ENCODE results near the gene CAPN8. TPM values are rescaled to one million over a fixed set of nuclear protein-coding genes. Genes with fewer than 3 reads are reported as not detected.

Gene CAPN8
- polyA plus RNA-seq, 1 donor, result not detected

DNA sequence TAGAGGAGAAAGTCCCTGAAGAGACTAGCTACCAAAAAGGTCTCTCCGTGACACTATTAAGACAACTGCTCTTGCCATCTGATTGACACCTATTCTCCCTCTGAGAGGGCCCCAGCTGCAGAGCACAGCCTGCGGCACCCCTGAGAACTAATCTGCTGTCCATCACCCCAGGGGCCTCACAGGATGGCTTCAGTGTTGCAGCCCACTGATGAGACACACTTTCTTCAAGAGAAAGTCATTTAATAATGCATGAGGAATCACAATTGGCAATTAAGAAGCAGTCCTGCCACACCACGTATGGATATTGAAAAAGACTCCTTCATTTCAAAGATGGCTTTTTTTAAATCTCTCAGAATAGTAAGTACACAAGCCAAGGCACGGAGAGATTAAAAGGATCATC is 48.9 kb downstream of the CAPN8 start:
- DNase-seq, result no peak

DNA sequence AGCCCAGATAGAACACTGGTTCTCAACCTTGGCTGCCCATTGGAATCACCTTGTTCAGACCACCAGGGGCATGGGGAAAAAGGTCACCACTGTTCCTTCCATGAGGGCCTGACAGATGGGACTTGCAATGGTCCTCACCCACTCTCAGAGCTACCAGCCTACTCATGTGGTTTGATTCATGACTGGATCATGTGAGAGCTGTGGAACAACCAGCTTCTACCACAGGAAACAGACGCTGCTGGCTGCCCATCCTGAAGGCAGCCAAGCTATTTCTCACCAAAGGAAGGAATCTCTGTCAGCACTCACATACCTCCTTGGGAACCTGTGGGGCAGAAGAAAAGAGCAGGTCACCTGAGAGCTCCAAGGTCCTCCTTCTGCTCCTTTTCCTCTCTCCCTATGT is 53.6 kb downstream of the CAPN8 start:
- DNase-seq, result no peak

DNA sequence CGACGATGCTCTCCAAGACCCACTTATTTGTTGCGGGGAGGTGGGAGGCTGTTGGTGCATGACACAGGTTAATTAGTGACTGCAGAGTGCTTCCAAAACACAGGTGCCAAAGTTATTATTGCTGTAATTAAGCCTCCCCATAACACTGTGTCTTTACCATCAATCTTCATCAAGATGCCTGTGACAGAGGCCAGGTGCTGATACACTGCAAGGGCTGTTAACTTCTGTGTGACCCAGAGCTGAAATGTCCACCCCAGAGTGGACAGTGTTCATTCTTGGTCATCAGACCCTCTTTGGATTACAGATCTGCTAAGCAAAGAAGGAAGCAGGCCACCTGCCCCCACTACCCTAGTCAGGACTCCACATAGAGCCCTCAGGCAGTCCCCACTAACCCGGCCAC is 55.5 kb downstream of the CAPN8 start:
- DNase-seq, result no peak

DNA sequence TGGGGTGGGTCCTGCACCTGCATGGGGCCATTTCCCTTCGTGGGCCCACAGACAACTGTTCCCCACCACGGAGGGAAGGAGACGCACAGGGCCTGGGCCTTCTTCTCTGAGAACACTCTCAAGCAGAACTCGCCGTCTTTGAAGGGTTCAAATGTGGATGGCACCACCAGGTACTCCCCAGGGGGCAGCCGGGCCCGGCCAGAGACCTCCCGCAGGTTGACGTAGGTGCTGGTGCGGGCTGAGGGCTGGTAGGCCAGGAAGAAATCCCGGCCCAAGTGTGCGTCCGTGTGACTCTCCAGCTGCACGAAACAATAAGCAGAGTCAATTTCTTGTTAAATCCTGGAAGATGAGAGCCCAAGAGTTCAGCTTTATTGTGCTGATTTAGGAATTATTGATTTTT is 56.4 kb downstream of the CAPN8 start:
- DNase-seq, result no peak

DNA sequence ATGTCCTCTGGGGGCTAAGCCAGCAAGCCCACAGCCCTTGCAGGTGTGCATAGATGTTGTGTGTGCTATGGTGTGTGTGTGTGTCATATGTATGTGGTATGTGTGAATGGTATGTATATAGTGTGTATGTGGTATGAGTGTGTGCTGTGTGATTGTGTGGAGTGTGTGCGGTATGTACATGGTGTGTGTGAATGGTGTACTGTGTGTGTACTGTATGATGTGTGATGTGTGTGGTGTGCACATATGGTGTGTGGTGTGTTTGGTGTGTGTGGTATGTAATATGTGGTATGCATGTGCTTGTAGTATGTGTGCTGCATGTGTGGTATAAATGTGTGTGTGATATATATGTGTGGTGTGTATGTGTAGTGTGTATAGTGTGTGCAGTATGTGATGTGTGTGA is 107.0 kb downstream of the CAPN8 start:
- DNase-seq, result no peak

GRCh38 chr1:223557130-223557475 is 108.4 kb downstream of the CAPN8 start:
- no peak for DNase-seq

DNA sequence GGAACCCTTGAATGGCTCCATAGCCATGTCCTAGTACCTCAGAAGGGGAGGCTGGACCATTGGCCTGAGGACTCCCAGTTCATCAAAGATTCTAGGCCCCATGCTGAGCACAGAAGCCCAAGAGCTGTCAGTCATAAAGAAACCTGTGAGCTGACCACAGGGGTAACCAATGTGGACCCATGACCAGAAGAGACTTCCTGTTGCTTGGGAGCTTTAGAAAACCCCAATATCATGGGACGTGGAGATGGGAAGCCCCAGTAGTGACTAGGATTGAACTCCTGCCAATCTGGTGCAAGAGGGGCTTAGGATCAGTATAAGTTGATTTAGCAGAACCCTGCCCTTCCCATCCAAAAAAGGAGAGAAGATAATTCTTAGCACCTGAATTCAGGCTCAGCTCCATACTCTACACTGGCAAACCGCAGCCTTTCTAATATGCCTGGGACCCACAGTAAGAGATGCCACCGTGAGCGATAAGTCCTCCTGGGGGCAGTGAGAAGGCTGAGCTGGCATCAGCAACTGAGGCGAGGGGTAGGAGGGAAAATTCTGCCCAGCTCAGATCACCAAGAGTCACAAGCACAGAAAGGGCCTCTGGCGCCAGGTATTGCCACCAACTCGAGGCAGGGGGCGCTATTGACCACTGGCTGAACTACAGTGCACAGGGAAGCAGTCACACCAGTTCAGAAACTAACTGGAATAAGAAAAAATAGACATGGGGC is 108.9 kb downstream of the CAPN8 start:
- no peak for DNase-seq

- DNase-seq, result no peak
These were observed 111.5 kb downstream of the CAPN8 start for GRCh38 chr1:223553957-223554356.

DNA sequence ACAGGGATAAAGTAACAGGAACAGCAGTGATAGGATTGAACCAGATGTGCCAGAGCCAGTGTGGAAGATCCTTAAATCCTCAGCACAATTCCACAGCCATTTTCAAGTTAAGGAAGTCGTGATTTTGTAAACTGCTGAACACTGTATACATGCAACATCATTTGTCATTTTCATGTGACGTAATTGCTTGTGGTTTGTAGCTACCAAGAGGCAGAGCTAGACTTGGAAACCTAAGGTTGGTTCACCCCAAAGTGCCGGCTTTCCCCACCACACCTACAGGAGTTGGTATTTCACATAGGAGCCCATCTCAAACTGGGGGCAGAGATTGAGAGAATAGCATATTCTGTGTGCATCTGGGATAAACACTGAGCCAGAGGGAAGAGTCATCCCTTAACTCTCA is 113.9 kb downstream of the CAPN8 start:
- DNase-seq, result no peak

GRCh38 chr1:223549740-223550139 is 115.8 kb downstream of the CAPN8 start:
- no peak for DNase-seq

- no peak for DNase-seq
These were observed 118.0 kb downstream of the CAPN8 start for GRCh38 chr1:223547316-223548114.

DNA sequence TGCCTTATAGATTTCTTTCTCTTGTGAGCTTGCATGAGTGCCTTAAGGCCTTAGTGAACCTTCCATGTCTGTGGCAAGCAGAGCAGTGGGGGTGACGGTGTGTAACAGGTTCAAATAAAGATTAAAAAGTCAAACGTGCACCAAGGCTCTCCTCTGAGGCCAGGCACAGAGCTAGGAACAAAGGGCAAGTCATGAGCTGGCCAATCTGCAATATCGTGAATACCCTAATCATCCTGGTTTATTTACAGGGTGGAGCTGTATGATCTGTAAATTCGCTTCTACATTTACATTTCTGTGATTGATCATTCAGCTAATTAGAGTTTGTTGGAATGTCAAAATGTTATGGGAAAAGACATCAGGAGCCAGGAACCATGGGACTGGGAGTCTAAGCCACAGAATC is 120.2 kb downstream of the CAPN8 start:
- DNase-seq, result no peak

DNA sequence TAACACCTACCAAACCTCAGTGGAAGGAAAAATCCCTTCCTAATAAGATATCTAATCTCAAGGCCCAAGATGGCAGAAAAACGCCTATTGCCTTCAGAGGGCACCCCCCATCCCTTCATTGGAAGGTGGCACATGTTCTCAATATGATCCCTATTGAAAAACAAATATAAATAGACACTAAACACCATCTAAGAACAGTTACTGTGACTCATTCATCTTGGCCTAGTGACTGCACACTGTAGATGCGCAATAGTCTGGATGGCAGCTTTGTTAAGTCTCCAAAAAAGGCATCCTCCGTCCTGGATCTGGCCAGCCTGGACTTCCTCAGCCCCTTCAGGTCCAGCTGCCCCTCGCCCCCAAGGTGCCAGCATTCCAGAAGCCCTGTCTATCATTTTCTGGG is 121.9 kb downstream of the CAPN8 start:
- DNase-seq, result no peak

- DNase-seq, result no peak
These were observed 122.7 kb downstream of the CAPN8 start for GRCh38 chr1:223542831-223543230.

DNA sequence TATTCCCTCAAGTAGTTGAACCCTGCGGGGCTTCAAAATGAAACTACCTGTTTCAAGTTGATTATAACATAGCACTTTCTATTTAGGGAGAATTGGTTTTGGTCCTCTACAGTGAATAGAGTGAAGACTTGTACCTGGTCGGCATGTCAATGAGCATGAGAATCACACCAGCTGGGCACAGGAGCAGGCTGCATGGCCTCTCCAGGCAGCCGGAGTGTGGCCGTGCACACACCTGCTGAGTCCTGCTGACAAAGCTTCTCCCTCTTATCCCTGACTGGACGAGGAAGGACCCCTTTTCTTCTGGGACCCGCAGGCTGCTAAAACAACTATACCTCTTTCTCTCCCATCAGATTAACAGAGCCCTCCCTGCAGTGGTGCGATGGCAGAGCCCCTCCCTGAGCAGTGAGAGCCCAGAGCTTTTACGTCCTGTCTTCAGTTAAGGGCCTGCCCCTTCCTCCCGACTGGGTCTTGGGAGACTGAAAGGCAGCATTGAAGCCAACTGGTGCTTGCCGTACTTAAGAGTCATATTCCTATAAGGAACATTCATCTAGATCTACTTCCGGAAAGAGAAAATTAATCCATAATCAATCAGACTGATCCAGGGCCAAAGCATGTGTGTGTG is 124.9 kb downstream of the CAPN8 start:
- no peak for DNase-seq

DNA sequence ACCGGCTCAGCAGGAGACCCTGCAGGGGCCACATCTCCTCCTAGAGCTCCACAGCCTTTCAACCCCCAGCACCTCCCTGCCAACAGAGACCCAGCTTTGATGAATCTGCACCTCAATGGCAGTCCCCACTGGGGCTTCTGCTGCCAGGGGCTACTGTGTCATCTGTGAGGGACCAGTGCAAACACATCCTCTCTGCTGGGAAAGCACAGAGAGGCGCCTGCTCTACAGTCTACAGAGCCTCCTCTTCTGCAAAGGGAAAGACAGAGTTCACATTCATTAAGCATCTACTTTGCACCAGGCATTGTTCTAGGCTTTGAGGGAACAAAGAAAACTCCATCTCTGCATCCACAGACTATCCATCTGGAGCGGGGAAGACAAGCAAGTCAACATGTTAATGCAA is 125.8 kb downstream of the CAPN8 start:
- DNase-seq, result no peak

GRCh38 chr1:223538981-223539380 is 126.5 kb downstream of the CAPN8 start:
- DNase-seq, result no peak

- DNase-seq, result no peak
These were observed 130.2 kb downstream of the CAPN8 start for GRCh38 chr1:223535319-223535718.

DNA sequence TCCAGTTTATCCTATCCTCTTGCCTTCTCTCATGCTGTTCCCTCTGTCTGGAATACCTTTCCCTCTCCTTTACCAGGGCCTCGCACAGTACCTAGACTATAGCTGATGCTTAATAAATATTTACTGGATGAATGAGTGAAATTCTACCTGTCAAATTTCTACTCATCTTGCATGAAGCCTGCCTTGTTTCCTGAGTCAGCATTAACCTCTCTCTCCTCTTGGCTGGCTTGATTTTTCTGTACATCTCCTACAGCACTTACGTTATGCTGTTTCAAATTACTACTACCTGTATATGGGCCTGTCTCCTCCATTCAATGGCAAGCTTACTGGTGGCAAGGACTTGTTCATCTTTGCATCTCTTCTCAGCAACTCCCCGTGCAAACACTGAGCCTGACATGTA is 130.8 kb downstream of the CAPN8 start:
- DNase-seq, result no peak

- DNase-seq, result no peak
These were observed 131.8 kb downstream of the CAPN8 start for GRCh38 chr1:223533708-223534107.

DNA sequence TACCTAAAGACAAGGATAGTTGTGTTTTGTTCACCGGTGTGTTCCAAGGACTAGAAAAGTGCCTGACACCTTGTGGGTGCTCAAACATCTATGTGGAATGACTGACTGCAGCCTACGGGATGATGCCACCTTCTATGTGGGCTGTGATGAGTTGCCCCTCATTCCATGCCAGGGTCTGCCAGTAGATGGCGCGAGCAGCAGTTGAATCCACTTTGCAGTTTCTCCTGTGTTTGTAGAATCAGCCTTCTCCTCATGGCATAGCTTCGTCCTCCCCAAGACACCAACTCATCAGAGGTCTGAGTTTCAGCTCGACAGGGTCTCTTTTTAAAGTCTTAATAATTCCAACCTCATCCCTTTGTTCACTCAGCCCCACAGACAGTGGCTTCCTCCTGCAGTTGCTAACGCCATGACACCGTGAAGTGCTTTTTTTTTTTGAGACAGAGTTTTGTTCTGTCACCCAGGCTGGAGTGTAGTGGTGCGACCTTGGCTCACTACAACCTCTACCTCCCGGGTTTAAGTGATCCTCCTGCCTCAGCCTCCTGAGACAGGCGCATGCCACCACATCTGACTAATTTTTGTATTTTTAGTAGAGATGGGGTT is 133.7 kb downstream of the CAPN8 start:
- no peak for DNase-seq

DNA sequence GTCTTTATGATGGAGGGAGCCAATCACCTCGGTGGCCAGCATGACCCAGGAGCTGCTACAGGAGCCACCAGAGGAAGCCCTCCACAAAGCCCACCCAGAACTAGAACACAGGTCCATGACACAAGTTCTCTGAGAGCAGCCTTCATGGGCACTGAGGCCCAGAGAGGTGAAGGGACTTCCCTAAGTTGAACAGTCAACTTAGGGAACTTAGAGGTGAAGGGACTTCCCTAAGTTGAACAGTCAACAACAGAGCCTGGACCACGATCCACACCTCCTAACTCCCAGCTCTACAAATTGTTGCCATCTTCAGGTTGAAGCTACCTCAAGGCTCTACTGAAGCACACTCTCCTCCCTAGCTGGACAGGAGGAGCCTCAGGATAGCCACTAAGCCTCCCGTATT is 139.5 kb downstream of the CAPN8 start:
- no peak for DNase-seq

- DNase-seq, result no peak
These were observed 140.0 kb downstream of the CAPN8 start for GRCh38 chr1:223525546-223525945.

All from hindlimb muscle (tissue), 1 donor.